K562 (cell line): ENCODE measurements around the gene CCDC175.

Experiments used
- SP1 ChIP-seq: sonication (generic); formaldehyde crosslinking; IDR thresholded peaks from 2 replicates; pipeline ENCODE4 v1.8.1; 2022; ENCODE audit warnings: mild to moderate bottlenecking, missing genetic modification reagents
- U2AF2 ChIP-seq: fragments of 200-400 bp; formaldehyde crosslinking; optimal IDR thresholded peaks from 2 replicates; pipeline ENCODE3; 2017; ENCODE audit warnings: low read depth, mild to moderate bottlenecking, low read length
- ZNF324 ChIP-seq: fragments of 250-450 bp; sonication (Bioruptor Pico); IDR thresholded peaks from 2 replicates; pipeline ENCODE4 v1.4.0; 2020; ENCODE audit warnings: mild to moderate bottlenecking
- TF ChIP-seq, protein P1 (sequence below), 3 experiments: IDR thresholded peaks in 2 of 3; conservative IDR thresholded peaks in 1 of 3; 2 replicates each; pipeline ENCODE4 v1.5.1; 2011 to 2012; ENCODE audit warnings: low read length in 3 of 3, mild to moderate bottlenecking in 3 of 3, control low read depth in 2 of 3, improper control_type of control experiment in 1 of 3, inconsistent platforms in 1 of 3, low read depth in 1 of 3, mixed read lengths in 1 of 3, moderate library complexity in 1 of 3; ENCODE audit not compliant: insufficient read depth in 2 of 3
- TF ChIP-seq, protein P2 (sequence below), 3 experiments: fragments of 200-800 bp in 1 of 3; fragments of 250-450 bp in 1 of 3; fragments of 450-650 bp in 1 of 3; sonication (Bioruptor Pico) in 1 of 3; sonication (Bioruptor generic) in 1 of 3; formaldehyde crosslinking in 1 of 3; IDR thresholded peaks; 2 replicates each; pipeline versions ENCODE4 v1.6.1 to v1.8.0; 2016 to 2022; ENCODE audit warnings: mild to moderate bottlenecking in 2 of 3, missing genetic modification characterization in 2 of 3, missing compliant biosample characterization in 1 of 3, moderate library complexity in 1 of 3
- TF ChIP-seq, protein P3 (sequence below): sonication (generic); formaldehyde crosslinking; IDR thresholded peaks from 2 replicates; pipeline ENCODE4 v1.8.0; 2022; ENCODE audit warnings: missing genetic modification reagents, mild to moderate bottlenecking, borderline replicate concordance

DNA sequence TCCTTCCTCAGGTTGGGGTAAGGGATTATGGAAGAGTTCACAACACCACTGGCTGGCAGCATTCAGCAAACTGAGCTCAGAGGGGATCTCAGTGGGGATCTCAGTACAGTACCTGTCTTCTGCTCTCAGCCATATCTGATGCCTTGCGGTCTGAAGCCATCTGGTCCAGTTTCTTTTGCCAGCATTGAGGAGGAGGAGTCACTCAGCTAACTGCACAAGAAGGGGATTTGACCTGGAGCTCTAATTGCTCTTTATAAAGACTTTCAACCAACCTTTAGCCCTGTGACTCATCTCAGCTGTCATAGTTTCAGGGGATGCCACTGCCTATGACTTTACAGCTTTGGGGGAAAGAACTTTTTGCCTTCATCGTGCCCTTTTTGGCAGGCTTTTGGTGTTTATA lies 47.4 kb downstream of the CCDC175 start:
- TF ChIP-seq SP1 (CRISPR knock-in tag) (no peak), U2AF2 (no peak), ZNF324 (CRISPR knock-in tag) (no peak)
- TF ChIP-seq, protein P1, sequence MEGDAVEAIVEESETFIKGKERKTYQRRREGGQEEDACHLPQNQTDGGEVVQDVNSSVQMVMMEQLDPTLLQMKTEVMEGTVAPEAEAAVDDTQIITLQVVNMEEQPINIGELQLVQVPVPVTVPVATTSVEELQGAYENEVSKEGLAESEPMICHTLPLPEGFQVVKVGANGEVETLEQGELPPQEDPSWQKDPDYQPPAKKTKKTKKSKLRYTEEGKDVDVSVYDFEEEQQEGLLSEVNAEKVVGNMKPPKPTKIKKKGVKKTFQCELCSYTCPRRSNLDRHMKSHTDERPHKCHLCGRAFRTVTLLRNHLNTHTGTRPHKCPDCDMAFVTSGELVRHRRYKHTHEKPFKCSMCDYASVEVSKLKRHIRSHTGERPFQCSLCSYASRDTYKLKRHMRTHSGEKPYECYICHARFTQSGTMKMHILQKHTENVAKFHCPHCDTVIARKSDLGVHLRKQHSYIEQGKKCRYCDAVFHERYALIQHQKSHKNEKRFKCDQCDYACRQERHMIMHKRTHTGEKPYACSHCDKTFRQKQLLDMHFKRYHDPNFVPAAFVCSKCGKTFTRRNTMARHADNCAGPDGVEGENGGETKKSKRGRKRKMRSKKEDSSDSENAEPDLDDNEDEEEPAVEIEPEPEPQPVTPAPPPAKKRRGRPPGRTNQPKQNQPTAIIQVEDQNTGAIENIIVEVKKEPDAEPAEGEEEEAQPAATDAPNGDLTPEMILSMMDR (IDR thresholded peaks at IDR 0.05 in 2 of 3, conservative IDR thresholded peaks at IDR 0.05 in 1 of 3; ENCODE audit: insufficient read depth in 2 of 3, low read depth in 1 of 3, low read length in 3 of 3), result no peak
- TF ChIP-seq, protein P2, sequence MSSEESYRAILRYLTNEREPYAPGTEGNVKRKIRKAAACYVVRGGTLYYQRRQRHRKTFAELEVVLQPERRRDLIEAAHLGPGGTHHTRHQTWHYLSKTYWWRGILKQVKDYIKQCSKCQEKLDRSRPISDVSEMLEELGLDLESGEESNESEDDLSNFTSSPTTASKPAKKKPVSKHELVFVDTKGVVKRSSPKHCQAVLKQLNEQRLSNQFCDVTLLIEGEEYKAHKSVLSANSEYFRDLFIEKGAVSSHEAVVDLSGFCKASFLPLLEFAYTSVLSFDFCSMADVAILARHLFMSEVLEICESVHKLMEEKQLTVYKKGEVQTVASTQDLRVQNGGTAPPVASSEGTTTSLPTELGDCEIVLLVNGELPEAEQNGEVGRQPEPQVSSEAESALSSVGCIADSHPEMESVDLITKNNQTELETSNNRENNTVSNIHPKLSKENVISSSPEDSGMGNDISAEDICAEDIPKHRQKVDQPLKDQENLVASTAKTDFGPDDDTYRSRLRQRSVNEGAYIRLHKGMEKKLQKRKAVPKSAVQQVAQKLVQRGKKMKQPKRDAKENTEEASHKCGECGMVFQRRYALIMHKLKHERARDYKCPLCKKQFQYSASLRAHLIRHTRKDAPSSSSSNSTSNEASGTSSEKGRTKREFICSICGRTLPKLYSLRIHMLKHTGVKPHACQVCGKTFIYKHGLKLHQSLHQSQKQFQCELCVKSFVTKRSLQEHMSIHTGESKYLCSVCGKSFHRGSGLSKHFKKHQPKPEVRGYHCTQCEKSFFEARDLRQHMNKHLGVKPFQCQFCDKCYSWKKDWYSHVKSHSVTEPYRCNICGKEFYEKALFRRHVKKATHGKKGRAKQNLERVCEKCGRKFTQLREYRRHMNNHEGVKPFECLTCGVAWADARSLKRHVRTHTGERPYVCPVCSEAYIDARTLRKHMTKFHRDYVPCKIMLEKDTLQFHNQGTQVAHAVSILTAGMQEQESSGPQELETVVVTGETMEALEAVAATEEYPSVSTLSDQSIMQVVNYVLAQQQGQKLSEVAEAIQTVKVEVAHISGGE (CRISPR knock-in tag; IDR thresholded peaks at IDR 0.05), result no peak
- TF ChIP-seq, protein P3, sequence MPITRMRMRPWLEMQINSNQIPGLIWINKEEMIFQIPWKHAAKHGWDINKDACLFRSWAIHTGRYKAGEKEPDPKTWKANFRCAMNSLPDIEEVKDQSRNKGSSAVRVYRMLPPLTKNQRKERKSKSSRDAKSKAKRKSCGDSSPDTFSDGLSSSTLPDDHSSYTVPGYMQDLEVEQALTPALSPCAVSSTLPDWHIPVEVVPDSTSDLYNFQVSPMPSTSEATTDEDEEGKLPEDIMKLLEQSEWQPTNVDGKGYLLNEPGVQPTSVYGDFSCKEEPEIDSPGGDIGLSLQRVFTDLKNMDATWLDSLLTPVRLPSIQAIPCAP (CRISPR knock-in tag), result no peak
